GM19328 (cell line): ENCODE data around the gene MEIOSIN.

Experiments used
- ATAC-seq: cut with Tn5 transposase; IDR thresholded peaks from one replicate; pipeline ENCODE4 v1.9.1; 2021; ENCODE audit warnings: mild to moderate bottlenecking, moderate library complexity; ENCODE audit not compliant: unreplicated experiment

MEIOSIN gene

GRCh38 chr19:45764945-45765701 is 31.9 kb downstream of the MEIOSIN start:
- ATAC-seq, result no peak

DNA sequence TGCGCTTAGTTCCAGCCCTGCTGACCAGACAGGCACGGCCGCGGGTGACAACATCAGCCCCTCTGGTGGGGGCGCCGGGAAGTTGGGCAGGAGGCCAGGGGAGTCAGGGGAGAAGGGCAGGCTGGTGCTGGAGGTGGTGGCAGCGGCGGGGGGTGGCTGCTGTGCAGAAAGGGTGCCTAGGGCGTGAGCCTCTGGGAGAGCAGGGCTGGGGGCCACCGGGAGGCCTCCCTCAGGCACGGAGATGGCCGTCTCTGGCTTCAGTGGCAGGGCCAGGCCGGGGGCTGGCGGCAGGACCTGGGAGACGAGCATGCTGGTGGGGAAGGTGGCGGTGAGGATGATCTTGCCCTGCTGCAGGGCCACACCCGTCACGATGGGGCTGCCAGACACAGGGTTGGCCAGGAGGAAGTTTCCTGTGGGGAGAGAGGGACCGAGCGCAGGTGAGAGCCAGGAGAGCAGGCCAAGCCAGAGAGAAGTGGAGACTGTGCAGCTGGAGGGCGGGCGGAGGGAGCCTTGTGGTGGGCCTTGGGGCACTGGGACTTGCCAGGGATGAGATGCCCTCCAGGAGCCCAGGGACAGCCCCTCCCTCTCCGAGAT is 32.6 kb downstream of the MEIOSIN start:
- no peak for ATAC-seq

GRCh38 chr19:45766296-45766868 is 33.1 kb downstream of the MEIOSIN start:
- no peak for ATAC-seq

DNA sequence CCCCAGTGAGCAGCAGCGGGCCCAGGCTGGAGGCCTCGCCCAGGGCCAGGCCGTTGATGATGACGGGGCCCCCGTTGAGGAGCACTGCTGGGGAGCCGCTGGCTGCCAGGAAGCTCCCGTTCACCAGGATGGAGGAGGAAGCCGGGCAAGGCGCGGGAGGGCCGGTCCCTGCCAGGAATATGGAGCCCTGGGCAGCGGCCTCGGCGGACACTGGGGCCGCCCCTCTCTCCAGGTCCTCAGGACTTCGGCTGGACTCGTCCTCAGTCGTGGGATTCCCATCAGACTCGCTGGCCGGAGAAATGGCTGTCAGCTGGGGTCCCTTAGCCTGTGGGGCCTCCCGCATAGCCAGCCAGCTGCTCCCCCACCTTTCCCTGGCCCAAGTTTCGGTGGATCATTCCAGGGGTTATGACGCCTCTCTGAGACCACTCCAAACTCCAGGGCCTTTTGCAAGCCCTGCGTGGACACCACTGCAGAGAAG is 33.7 kb downstream of the MEIOSIN start:
- no peak for ATAC-seq

DNA sequence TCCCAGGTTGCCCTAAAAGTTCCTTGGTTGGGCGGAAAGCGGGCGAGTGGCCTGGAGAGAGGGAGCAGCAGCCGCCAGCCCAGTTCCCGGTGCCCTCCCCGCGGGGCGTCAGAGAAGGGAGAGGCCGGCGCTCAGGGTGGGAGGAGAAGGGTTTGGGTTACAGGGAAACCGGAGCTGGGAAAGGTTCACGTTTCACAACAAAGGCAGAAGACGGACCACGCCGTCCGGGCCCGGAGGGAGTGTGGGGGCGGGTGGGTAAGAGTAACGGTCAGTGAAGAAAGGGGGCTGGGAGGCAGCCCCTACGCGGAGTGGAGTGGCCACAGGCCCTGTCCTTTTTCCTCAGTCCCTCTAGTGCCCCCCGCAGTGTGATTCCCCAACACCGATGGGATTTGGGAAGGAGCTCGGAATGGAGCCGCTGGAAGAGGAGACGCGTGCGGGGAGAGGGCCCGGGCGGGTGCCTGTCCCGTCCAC is 34.2 kb downstream of the MEIOSIN start:
- ATAC-seq, result no peak

GRCh38 chr19:45767881-45768654 is 34.8 kb downstream of the MEIOSIN start:
- no peak for ATAC-seq

DNA sequence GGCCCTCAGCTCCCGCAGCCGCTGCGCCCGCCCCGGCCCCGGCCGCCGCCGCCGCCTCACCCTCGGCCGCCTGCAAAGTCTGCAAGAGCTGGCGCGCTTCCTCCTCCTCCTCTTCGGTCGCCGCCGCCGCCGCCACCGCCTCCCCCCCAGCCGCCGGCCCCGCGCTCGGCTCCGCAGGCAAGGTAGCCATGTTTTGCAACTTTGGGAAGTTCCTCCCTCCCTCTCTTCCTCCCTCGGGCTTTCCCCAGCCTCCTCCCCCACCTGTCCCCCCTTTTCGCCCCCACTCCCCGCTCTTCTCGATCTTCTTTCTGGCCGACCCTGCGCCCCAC is 35.4 kb downstream of the MEIOSIN start:
- no peak for ATAC-seq

DNA sequence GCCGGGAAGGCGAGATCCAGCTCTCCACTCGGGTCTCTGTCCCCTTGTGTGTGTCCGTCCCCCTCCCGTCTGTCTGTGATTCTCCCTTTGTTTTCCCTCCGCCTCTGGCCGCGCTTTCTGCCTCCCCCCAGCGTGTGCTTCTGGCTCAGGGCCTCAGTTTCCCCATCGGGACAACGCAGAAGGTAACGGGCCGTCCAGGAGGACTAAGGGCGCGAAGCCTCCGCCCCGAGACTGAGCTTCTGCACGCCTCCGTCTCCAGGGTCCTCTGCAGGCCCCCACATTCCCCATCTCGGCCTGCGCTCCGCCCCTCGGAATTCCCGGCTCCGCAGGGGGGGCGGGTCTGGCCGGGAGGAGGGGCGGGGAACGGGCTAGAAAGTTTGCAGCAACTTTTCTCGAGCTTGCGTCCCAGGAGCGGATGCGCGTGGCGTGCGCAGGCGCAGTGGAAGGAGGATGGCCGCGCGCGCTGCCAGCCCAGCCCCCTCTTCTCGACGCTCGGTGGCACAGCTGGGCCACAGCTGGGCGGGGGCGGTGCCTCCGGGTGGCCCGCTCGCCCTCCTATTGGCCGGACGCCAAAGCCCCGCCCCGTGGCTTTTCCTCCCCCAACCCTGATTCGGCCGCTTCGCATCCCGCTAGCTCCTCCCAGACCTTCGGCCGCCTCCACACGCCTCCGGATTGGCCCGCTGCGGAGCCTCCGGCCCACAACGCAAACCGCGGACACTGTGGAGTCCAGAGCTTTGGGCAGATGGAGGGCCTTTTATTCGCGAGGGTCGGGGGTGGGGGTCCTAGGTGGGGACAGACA is 35.9 kb downstream of the MEIOSIN start, which contains the start of gene SIX5:
Gene SIX5 (minus strand): TSS at position 269 of the 799 bp plus-strand sequence. CDS start 408 bp downstream, outside the sequence.
- peak; percentile 61 for ATAC-seq

DNA sequence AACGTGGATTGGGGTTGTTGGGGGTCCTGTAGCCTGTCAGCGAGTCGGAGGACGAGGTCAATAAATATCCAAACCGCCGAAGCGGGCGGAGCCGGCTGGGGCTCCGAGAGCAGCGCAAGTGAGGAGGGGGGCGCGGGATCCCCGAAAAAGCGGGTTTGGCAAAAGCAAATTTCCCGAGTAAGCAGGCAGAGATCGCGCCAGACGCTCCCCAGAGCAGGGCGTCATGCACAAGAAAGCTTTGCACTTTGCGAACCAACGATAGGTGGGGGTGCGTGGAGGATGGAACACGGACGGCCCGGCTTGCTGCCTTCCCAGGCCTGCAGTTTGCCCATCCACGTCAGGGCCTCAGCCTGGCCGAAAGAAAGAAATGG is 36.6 kb downstream of the MEIOSIN start:
- ATAC-seq, result no peak

DNA sequence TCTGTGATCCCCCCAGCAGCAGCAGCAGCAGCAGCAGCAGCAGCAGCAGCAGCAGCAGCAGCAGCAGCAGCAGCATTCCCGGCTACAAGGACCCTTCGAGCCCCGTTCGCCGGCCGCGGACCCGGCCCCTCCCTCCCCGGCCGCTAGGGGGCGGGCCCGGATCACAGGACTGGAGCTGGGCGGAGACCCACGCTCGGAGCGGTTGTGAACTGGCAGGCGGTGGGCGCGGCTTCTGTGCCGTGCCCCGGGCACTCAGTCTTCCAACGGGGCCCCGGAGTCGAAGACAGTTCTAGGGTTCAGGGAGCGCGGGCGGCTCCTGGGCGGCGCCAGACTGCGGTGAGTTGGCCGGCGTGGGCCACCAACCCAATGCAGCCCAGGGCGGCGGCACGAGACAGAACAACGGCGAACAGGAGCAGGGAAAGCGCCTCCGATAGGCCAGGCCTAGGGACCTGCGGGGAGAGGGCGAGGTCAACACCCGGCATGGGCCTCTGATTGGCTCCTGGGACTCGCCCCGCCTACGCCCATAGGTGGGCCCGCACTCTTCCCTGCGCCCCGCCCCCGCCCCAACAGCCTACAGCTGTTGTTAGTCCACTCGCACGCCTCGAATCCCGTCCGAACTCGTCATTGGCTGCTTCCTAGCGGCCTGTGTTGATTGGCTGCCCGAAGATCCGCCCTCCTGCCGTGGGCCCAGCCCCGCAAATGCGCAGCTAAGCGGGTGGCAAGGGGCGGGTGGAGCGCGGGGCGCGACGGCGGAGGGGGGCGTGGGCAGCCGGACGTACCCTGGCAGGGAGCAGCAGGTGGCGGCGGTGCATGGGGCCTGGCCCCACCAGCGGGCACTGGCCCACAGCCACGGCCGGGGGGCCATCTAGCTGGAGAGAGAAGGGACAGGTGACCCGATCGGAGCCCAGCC is 37.2 kb downstream of the MEIOSIN start:
- ATAC-seq, result peak; percentile 38

- no peak for ATAC-seq
Measured at GRCh38 chr19:45771311-45771933, 38.2 kb downstream of the MEIOSIN start.

GRCh38 chr19:45772130-45772840 is 39.0 kb downstream of the MEIOSIN start:
- ATAC-seq, result no peak

DNA sequence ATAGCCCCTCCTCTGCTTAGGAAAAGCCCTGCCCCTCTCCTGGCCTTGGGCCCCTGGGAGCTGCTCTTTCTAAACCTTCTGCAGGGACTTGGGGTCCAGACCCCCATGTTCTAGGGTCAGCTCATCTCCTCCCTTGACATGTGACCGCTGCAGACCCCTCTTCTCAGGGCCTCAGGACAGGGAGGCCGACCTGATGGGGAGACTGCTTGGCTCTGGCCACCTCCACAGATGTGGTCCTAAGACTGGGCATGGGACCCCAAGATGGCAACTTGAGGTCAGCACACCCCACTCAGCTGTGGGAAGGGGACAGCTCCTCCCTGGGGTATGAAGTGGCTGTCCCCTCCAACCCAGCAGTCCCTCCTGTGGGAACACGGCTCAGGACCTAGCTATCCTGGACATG is 39.7 kb downstream of the MEIOSIN start:
- no peak for ATAC-seq

GRCh38 chr19:45773384-45773783 is 40.1 kb downstream of the MEIOSIN start:
- no peak for ATAC-seq

DNA sequence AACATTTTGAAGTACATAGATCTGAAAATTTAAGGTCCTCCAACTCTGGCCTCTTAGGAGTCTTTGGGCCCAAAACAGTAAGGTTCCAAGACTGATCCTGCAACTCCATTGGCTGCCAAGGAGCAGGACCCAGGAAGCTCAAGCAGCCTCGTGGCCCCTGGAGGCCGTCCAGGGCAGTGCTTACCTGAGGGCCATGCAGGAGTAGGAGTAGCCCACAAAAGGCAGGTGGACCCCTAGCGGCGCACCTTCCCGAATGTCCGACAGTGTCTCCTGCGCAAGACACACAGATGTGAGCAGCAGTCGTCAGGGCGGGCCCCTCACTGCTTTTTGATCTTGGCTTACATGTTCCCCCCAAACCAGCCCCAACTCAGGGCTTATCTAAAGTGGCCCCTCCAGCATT is 41.5 kb downstream of the MEIOSIN start:
- ATAC-seq, result no peak

DNA sequence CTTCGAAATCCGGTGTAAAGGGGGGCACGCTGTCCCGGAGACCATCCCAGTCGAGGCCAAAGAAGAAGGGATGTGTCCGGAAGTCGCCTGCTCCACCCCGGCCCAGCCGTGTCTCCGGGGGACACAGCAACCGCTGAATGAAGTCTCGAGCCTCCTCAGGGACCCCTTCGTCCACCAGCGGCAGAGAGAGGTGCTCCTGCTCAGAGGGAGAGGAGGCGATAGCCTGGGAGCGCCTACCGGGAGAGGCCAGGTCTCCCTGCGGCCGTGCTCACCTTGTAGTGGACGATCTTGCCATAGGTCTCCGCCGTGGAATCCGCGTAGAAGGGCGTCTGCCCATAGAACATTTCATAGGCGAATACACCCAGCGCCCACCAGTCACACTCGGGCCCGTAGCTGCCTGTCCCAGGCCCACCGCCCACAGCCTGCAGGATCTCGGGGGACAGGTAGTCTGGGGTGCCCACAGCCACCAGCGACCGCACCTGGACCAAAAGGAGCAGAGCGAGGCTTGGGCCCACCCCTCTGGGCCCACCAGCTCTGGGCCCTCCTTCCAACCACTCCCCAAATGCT is 44.2 kb downstream of the MEIOSIN start:
- no peak for ATAC-seq

DNA sequence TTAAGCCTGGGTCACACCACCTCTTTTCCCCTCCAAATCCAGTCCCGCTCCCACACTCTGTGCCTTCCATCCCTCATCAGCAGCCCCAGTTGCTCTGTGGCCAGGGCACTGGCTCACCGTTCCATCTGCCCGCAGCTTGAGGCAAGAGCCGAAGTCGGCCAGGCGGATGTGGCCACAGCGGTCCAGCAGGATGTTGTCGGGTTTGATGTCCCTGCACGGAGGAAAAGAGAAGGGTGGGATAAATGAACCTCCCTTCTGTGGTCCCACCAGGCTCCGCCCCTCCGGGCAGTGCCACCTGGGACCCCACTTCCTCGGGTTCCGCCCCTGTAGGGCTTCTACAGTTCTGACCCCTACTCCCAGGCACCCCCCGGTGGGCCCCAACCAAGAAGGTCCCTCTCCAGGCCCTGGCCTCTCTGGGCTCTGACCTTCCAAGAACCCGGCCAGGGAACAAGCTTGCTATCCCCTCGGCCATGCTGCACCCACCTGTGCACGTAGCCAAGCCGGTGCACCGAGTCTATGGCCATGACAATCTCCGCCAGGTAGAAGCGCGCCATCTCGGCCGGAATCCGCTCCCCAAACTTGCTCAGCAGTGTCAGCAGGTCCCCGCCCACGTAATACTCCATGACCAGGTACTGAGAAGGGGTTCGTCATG is 44.9 kb downstream of the MEIOSIN start:
- ATAC-seq, result no peak
